Measurements from ENCODE around the gene UXS1.

DNA sequence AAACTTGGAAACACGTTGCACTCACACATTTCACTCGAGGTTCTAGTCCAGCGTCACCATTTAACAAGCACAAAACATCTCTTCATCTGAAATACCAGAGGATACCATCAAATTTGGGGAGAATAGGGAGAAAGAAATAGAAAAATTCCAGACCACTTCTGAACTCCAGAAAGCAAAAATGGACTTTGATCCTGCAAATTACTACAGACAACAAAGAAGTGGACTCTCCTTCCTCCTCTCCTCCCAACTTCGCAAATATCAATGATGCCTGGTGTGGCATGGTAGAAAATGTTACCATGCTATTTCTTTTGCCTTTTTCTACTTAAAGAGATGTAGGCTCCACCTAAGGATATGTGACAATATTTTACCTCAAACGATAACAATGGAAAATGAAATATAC lies 13.5 kb downstream of the UXS1 start:
- TF ChIP-seq CTCF (IDR thresholded peaks at IDR 0.05; ENCODE audit: extremely low read depth in 1 of 2, insufficient read depth in 1 of 2, low read depth in 1 of 2, low read length in 2 of 2) (no peak), POLR2AphosphoS5 (IDR thresholded peaks at IDR 0.05; ENCODE audit: insufficient read depth, low read depth, low read length) (no peak), JUN (IDR thresholded peaks at IDR 0.05; ENCODE audit: borderline replicate concordance, insufficient read depth, insufficient read length, low read depth) (no peak)
